Endothelial cell of umbilical vein (primary cell): ENCODE data around the gene SMIM44. TPM values are rescaled to one million over a fixed set of nuclear protein-coding genes. Genes with fewer than 3 reads are reported as not detected.

Experiments used
- BruUV-seq: library from RNA; stranded (reverse); fragments of 400-500 nt; replicated peaks from 2 replicates; lab custom pipeline; 2021; lab: Mats Ljungman, UMichigan
- CTCF ChIA-PET: fragments of 300-600, 350-600 bp; sonication (Branson Sonifier 250); formaldehyde crosslinking; loops from one replicate; lab custom pipeline; 2021; ENCODE audit warnings: antibody characterized with exemption, inconsistent platforms; lab: Charles Lee
- POLR2A ChIA-PET: fragments of 300-600, 350-600 bp; sonication (Branson Sonifier 250); formaldehyde crosslinking; loops from one replicate; lab custom pipeline; 2021; ENCODE audit warnings: antibody characterized with exemption, inconsistent platforms; lab: Charles Lee
- DNase-seq: peaks from one replicate; pipeline ENCODE4 v3.0.0-alpha.2; 2011; ENCODE audit warnings: low read depth, low spot score
- FAIRE-seq: peaks from 2 replicates; lab custom pipeline; 2011; peaks lifted over from hg19 to GRCh38; lab: Jason Lieb, UNC
- H2AFZ ChIP-seq: 2 replicates; pipeline ENCODE4 v1.6.0; 2012; ENCODE audit warnings: low read depth, low read length, control low read depth, inconsistent platforms
- H3K27ac ChIP-seq: 2 replicates; pipeline ENCODE4 v1.5.1; 2011; ENCODE audit warnings: low read depth, mild to moderate bottlenecking, control low read depth, low read length, moderate library complexity; ENCODE audit not compliant: insufficient read depth
- H3K27me3 ChIP-seq, 2 experiments: 2 replicates each; pipeline versions ENCODE4 v1.6.0 to v1.6.1; 2011; ENCODE audit warnings: low read length in 2 of 2, mixed read lengths in 1 of 2; ENCODE audit not compliant: control insufficient read depth in 2 of 2, insufficient read depth in 2 of 2
- H3K36me3 ChIP-seq, 2 experiments: 2 replicates in 1 of 2; 3 replicates in 1 of 2; pipeline ENCODE4 v1.5.1; 2011; ENCODE audit warnings: low read length in 2 of 2, mild to moderate bottlenecking in 1 of 2, moderate library complexity in 1 of 2; ENCODE audit not compliant: control insufficient read depth in 2 of 2, insufficient read depth in 2 of 2; ENCODE audit errors: extremely low read depth in 1 of 2
- H3K4me1 ChIP-seq: 3 replicates; pipeline ENCODE4 v1.5.1; 2011; ENCODE audit warnings: mild to moderate bottlenecking, low read length; ENCODE audit not compliant: control insufficient read depth, insufficient read depth; ENCODE audit errors: extremely low read depth
- H3K4me2 ChIP-seq: 2 replicates; pipeline ENCODE4 v1.6.1; 2011; ENCODE audit warnings: low read length, control low read depth, mixed read lengths; ENCODE audit not compliant: insufficient read depth
- H3K4me3 ChIP-seq, 3 experiments: fragments of 200-600 bp in 1 of 3; sonication (generic), shearing (Covaris generic) in 1 of 3; replicated peaks in 1 of 3; 2 replicates each; pipeline ENCODE4 v1.5.1; 2011 to 2016; ENCODE audit warnings: control low read depth in 3 of 3, low read length in 3 of 3, mild to moderate bottlenecking in 2 of 3, inconsistent platforms in 1 of 3, low read depth in 1 of 3, moderate library complexity in 1 of 3; ENCODE audit not compliant: insufficient read depth in 1 of 3
- H3K79me2 ChIP-seq: 2 replicates; pipeline ENCODE4 v1.6.0; 2012; ENCODE audit warnings: low read length, inconsistent platforms; ENCODE audit not compliant: control insufficient read depth, insufficient read depth
- H3K9ac ChIP-seq: replicated peaks from 2 replicates; pipeline ENCODE3; 2011; ENCODE audit warnings: low read length, control low read depth; ENCODE audit not compliant: insufficient read depth; ENCODE audit errors: extremely low read depth
- H3K9me1 ChIP-seq: replicated peaks from 3 replicates; pipeline ENCODE4 v1.6.0; 2011; ENCODE audit warnings: mild to moderate bottlenecking, low read length; ENCODE audit not compliant: control insufficient read depth, insufficient read depth; ENCODE audit errors: extremely low read depth
- H3K9me3 ChIP-seq: replicated peaks from 2 replicates; pipeline ENCODE4 v1.5.1; 2012; ENCODE audit warnings: low read length, inconsistent platforms; ENCODE audit not compliant: control insufficient read depth, insufficient read depth
- H4K20me1 ChIP-seq: replicated peaks from 2 replicates; pipeline ENCODE3; 2011; ENCODE audit warnings: mild to moderate bottlenecking, low read length; ENCODE audit not compliant: control insufficient read depth, insufficient read depth; ENCODE audit errors: extremely low read depth
- CTCF ChIP-seq, 2 donors: IDR thresholded peaks; 1 replicate in 1 of 2; 2 replicates in 1 of 2; pipeline ENCODE4 v1.5.1; 2011; ENCODE audit warnings: low read length in 2 of 2, mild to moderate bottlenecking in 2 of 2, moderate library complexity in 2 of 2, control low read depth in 1 of 2, inconsistent platforms in 1 of 2, low read depth in 1 of 2; ENCODE audit not compliant: insufficient read depth in 1 of 2; ENCODE audit errors: extremely low read depth in 1 of 2
- EZH2 ChIP-seq: IDR thresholded peaks from 2 replicates; pipeline ENCODE4 v1.6.1; 2012; ENCODE audit warnings: borderline replicate concordance, low read depth, mild to moderate bottlenecking, moderate library complexity, low read length, inconsistent platforms; ENCODE audit not compliant: severe bottlenecking
- FOS ChIP-seq: IDR thresholded peaks from 2 replicates; pipeline ENCODE4 v1.6.1; 2011; ENCODE audit warnings: mild to moderate bottlenecking, low read length, moderate library complexity, borderline replicate concordance; ENCODE audit not compliant: insufficient read depth
- GATA2 ChIP-seq: IDR thresholded peaks from 2 replicates; pipeline ENCODE4 v1.7.0; 2011; ENCODE audit warnings: low read depth, mild to moderate bottlenecking, moderate library complexity, mixed read lengths, low read length; ENCODE audit not compliant: insufficient read length, insufficient read depth
- JUN ChIP-seq: IDR thresholded peaks from 2 replicates; pipeline ENCODE4 v1.6.1; 2011; ENCODE audit warnings: borderline replicate concordance, low read depth; ENCODE audit not compliant: insufficient read length, insufficient read depth
- MAX ChIP-seq: IDR thresholded peaks from 2 replicates; pipeline ENCODE4 v1.6.1; 2011; ENCODE audit not compliant: insufficient read depth, insufficient read length
- MYC ChIP-seq: IDR thresholded peaks from one replicate; pipeline ENCODE4 v1.6.1; 2011; ENCODE audit warnings: mild to moderate bottlenecking, low read depth, low read length
- POLR2A ChIP-seq: IDR thresholded peaks from 2 replicates; pipeline ENCODE4 v1.6.1; 2012; ENCODE audit warnings: low read depth, mild to moderate bottlenecking, control low read depth, low read length
- POLR2AphosphoS5 ChIP-seq: IDR thresholded peaks from 2 replicates; pipeline ENCODE4 v1.6.1; 2012; ENCODE audit warnings: low read depth, mild to moderate bottlenecking, control low read depth, low read length, moderate library complexity; ENCODE audit not compliant: insufficient read depth
- dilution Hi-C: fragments of 300-500 bp; cut with MboI; formaldehyde crosslinking; loops from one replicate; pipeline ENCODE4 v1.15.0; 2019; ENCODE audit warnings: low sequenced_read_pairs; ENCODE audit not compliant: extremely low pct_ligation_motif_present
- intact Hi-C: fragments of 100-400 bp; cut with micrococcal nuclease; formaldehyde crosslinking; loops from one replicate; pipeline ENCODE4 v1.10.0; 2022
- polyA plus RNA-seq, 4 experiments: library from polyadenylated mRNA; depleted of rRNA in 3 of 4; stranded (reverse) in 3 of 4; unstranded in 1 of 4; fragments of >200 nt; gene quantifications; 2 replicates each; pipeline versions ENCODE4 v1.2.1 to v1.2.3, GENCODE V29; 2011 to 2012; ENCODE audit warnings: missing spikeins in 1 of 4
- total RNA-seq: library from RNA; stranded (reverse); gene quantifications from 2 replicates; pipeline ENCODE4 v1.2.3, GENCODE V29; 2021

SMIM44 gene
- total and polyA plus RNA-seq, 2 donors (not counting 3 experiments of a cell fraction or from before 2014, with no cell fraction given): not detected

GRCh38 chr19:3504735-3505134, 21.5 kb upstream of the SMIM44 start:
- Histone ChIP-seq H3K9me1 (no peaks in the 10 kb centered on the region), H3K27ac (no peak overlapping the region), H3K4me2 (no peak overlapping the region), H4K20me1 (no peaks in the 10 kb centered on the region), H3K4me3 (no peak overlapping the region), H3K9ac (no peak overlapping the region), H3K36me3 (peaks cover 0 to 3% of the 10 kb centered on the region in 2 experiments), H3K79me2 (peaks cover 41% of the 10 kb centered on the region), H3K4me1 (peaks cover 13% of the 10 kb centered on the region), H2AFZ (no peak overlapping the region), H3K9me3 (no peaks in the 10 kb centered on the region), H3K27me3 (no peaks in the 10 kb centered on the region)
- FAIRE-seq (no peak), DNase-seq (no peak)
- intact Hi-C loops (no loop called here), dilution Hi-C loops (no loop called here)
- POLR2A ChIA-PET: no interaction called here
- CTCF ChIA-PET: no interaction called here
- BruUV-seq: no TSS peak
- TF ChIP-seq FOS: no peak
- TF ChIP-seq POLR2AphosphoS5: no peak
- TF ChIP-seq CTCF (IDR thresholded peaks at IDR 0.05; ENCODE audit: extremely low read depth in 1 of 2, insufficient read depth in 1 of 2, low read depth in 1 of 2, low read length in 2 of 2): no peak

DNA sequence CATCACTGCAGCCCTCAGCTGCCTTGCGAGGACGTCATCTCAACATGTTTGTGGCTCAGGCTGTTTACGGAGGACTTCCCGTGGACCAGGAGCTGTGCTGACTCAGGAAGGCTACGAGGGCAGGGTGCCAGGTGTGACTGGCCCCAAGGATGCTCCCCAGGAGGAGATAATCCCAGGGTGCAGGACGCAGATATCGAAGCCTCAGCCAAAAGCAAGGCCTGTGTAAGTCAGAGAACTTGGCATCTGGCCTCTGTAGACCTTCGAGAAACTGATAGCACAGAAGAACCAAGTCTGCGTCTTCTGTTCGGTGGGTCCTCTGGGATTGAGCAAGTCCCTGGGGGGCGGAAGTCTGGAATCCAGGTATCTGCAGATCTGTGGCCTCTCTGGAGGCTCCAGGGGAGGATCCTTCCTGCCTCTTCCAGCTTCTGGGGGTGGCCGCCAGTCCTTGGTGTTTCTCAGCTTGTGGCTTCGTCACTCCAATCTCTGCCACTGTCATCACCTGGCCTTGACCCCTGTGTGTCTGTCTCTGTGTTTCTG, 19.9 kb upstream of the SMIM44 start:
- dilution Hi-C loops: no loop called here
- no peaks in the 10 kb centered on the region for H3K9me3 ChIP-seq
- no peaks in the 10 kb centered on the region for H3K27me3 ChIP-seq
- H3K27ac ChIP-seq: no peak overlapping the region
- no peak overlapping the region for H2AFZ ChIP-seq
- intact Hi-C loops: no loop called here
- no peak overlapping the region for H3K4me3 ChIP-seq
- POLR2A ChIA-PET: no interaction called here
- no peaks in the 10 kb centered on the region for H3K36me3 ChIP-seq
- FAIRE-seq (no peak), DNase-seq (no peak)
- H3K9ac ChIP-seq: no peak overlapping the region
- H4K20me1 ChIP-seq: no peaks in the 10 kb centered on the region
- no peaks in the 10 kb centered on the region for H3K9me1 ChIP-seq
- peaks cover 15% of the 10 kb centered on the region for H3K4me1 ChIP-seq
- CTCF ChIA-PET: interaction anchor here (1.1 kb wide), 1 partner anchor 10 kb away, joined by 3 read pairs; no protein-coding TSS in a partner anchor
- H3K79me2 ChIP-seq: peaks cover 36% of the 10 kb centered on the region
- BruUV-seq: no TSS peak
- TF ChIP-seq GATA2 (no peak), POLR2A (no peak), FOS (no peak), EZH2 (no peak), CTCF (IDR thresholded peaks at IDR 0.05; ENCODE audit: extremely low read depth in 1 of 2, insufficient read depth in 1 of 2, low read depth in 1 of 2, low read length in 2 of 2) (no peak), POLR2AphosphoS5 (no peak), MYC (no peak), JUN (no peak), MAX (no peak)
- no peak overlapping the region for H3K4me2 ChIP-seq
